GM12891 (cell line): Measurements from ENCODE around the gene MAL.

ENCODE experiments used
- POLR2A ChIP-seq: IDR thresholded peaks from 2 replicates; pipeline ENCODE4 v1.6.1; 2011; ENCODE audit warnings: low read depth, low read length, control low read depth
- POLR2AphosphoS5 ChIP-seq: IDR thresholded peaks from 2 replicates; pipeline ENCODE4 v1.6.1; 2011; ENCODE audit warnings: low read depth, low read length, control low read depth
- TAF1 ChIP-seq: IDR thresholded peaks from 2 replicates; pipeline ENCODE4 v1.6.1; 2011; ENCODE audit warnings: low read depth, low read length, control low read depth

GRCh38 chr2:95004711-95005110, 20.8 kb upstream of the MAL start:
- no peak for TF ChIP-seq POLR2AphosphoS5
- no peak for TF ChIP-seq POLR2A
- TF ChIP-seq TAF1, result no peak
